ENCODE results near the gene FHIP2A.

Gene FHIP2A

GRCh38 chr10:114823077-114823463 is 1.5 kb downstream of the FHIP2A start:
- TF ChIP-seq CTCF (IDR thresholded peaks at IDR 0.05; ENCODE audit: extremely low read depth, insufficient read depth, missing control alignments) = no peak
- no peak for DNase-seq (ENCODE audit: low spot score)
- in situ Hi-C loops (cut with MboI; ENCODE audit: low pct_unique_long_range_greater_than_20kb, low sequenced_read_pairs, unreplicated experiment) = no loop called here

- no peak for DNase-seq (ENCODE audit: low spot score)
- in situ Hi-C loops (cut with MboI; ENCODE audit: low pct_unique_long_range_greater_than_20kb, low sequenced_read_pairs, unreplicated experiment) = no loop called here
- no peak for TF ChIP-seq CTCF (IDR thresholded peaks at IDR 0.05; ENCODE audit: extremely low read depth, insufficient read depth, missing control alignments)
Measured at GRCh38 chr10:114824391-114824790, 2.8 kb downstream of the FHIP2A start.

- in situ Hi-C loops (cut with MboI; ENCODE audit: low pct_unique_long_range_greater_than_20kb, low sequenced_read_pairs, unreplicated experiment) = no loop called here
- TF ChIP-seq CTCF (IDR thresholded peaks at IDR 0.05; ENCODE audit: extremely low read depth, insufficient read depth, missing control alignments) = no peak
- DNase-seq (ENCODE audit: low spot score) = peak; percentile 82
Measured at GRCh38 chr10:114825513-114826253, 4.1 kb downstream of the FHIP2A start.

GRCh38 chr10:114829160-114829909 is 7.8 kb downstream of the FHIP2A start:
- DNase-seq (ENCODE audit: low spot score) = no peak
- in situ Hi-C loops (cut with MboI; ENCODE audit: low pct_unique_long_range_greater_than_20kb, low sequenced_read_pairs, unreplicated experiment) = no loop called here
- no peak for TF ChIP-seq CTCF (IDR thresholded peaks at IDR 0.05; ENCODE audit: extremely low read depth, insufficient read depth, missing control alignments)

- no peak for DNase-seq (ENCODE audit: low spot score)
- in situ Hi-C loops (cut with MboI; ENCODE audit: low pct_unique_long_range_greater_than_20kb, low sequenced_read_pairs, unreplicated experiment) = no loop called here
- no peak for TF ChIP-seq CTCF (IDR thresholded peaks at IDR 0.05; ENCODE audit: extremely low read depth, insufficient read depth, missing control alignments)
Measured at GRCh38 chr10:114831186-114831867, 9.7 kb downstream of the FHIP2A start.

GRCh38 chr10:114837690-114838089 is 16.1 kb downstream of the FHIP2A start:
- in situ Hi-C loops (cut with MboI; ENCODE audit: low pct_unique_long_range_greater_than_20kb, low sequenced_read_pairs, unreplicated experiment) = no loop called here
- TF ChIP-seq CTCF (IDR thresholded peaks at IDR 0.05; ENCODE audit: extremely low read depth, insufficient read depth, missing control alignments) = no peak
- no peak for DNase-seq (ENCODE audit: low spot score)
